ENCODE measurements around the gene EEF2K.
"Not testable (repeated sequence)": the region's sequence is repeated elsewhere in the genome, so short reads cannot be mapped to it uniquely, and the experiment has no call there.

EEF2K gene

DNA sequence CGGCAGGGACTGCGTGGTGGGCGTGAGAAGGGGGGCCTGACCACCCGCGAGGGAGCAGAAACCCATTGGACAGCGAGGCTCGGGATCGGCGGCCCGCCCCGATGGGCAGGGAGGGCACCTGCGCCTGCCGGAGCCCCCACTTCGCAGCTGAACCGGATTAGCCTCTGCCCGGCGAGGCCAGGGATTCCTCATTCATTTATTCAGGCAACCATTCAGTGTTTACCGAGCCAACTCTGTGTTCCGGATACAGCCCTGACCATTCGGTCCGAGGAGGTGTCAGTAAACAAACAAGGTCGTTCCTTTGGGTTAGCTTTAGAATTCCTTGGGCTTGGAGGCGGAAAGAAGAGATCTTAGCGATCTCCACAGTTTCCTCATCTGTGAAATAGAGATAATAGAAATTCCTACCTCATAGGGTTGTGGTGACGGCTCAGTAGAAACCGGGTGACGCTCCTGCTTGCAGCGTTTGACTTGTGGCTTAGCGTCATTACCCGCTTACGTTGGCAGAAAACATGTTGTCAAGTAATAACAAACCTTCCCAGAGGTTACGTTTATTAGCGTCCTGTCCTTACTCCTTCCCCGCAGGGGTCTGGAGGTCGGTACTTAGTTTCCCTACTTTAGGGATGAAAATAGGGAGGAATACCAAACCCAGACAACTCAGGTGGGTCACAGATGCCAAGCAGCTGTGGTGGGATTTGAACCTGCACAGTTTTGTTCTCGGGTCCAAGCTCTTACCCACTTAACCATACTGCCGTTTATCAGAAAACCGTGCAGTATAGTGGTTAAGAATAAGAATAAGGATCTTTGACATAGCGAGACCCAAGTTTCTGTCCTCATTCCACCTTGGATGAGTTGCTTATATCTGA, 92.0 kb downstream of the EEF2K start:
- DNase-seq: peak; percentile 96

DNA sequence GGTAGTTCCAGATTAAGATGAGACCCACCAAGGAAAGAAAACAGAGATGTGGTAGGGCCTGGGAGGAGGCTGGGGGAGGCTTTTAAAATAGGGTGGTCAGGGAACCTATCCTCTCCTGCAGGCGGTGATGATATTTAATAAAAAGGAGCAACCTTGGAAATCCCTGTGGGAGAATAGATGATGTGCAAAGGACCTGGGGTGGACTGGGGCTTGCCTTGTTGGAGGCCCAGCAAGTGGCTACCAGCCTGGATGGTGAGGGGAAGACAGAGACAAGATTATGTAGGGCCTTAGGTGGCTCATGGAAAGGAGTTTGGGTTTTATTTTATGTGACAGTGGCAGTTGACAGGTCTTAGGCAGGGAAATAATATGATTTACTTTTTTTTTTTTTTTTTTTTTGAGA, 93.0 kb downstream of the EEF2K start:
- no peak for DNase-seq

DNA sequence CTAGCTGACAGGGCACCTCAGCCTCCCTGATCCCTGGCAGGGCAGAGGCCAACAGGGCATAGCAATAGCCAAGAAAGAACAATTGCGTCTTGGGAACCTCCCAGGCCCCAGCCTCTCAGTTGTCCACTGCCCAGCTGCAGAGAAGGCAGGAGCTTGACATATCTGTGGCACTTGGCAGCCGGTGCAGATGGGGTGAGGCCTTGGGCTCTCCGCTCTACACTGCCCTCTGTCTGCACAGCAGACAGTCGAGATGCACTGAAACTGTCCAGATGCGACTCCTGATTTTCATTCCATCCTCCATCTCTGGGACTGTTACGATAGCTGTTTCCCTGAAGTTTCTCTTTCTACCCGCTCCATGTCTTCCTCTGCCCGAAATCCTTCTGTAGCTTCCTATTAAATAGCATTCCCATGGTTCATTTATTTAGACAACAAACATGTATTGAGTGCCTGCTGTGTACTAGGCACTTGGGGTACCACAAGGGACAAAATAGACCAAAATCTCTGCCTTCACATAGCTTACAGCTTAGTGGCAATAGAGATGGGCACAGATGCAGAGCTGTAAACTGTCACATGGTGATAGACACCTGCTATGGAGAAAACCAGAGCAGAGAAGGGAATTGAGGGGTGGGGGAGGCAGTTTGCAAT, 94.5 kb downstream of the EEF2K start:
- peak; percentile 85 for DNase-seq

DNA sequence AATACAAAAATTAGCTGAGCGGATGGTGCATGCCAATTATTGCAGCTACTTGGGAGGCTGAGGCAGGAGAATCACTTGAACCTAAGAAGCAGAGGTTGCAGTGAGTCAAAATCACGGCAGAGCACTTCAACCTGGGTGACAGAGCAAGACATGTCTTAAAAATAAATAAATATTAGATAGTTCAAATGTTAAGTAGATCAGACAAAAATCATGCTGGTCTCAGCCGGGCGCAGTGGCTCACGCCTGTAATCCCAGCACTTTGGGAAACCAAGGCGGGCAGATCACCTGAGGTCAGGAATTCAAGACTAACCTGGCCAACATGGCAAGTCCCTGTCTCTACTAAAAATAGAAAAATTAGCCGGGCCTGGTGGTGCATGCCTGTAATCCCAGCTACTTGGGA, 95.3 kb downstream of the EEF2K start:
- not testable (repeated sequence) for DNase-seq

DNA sequence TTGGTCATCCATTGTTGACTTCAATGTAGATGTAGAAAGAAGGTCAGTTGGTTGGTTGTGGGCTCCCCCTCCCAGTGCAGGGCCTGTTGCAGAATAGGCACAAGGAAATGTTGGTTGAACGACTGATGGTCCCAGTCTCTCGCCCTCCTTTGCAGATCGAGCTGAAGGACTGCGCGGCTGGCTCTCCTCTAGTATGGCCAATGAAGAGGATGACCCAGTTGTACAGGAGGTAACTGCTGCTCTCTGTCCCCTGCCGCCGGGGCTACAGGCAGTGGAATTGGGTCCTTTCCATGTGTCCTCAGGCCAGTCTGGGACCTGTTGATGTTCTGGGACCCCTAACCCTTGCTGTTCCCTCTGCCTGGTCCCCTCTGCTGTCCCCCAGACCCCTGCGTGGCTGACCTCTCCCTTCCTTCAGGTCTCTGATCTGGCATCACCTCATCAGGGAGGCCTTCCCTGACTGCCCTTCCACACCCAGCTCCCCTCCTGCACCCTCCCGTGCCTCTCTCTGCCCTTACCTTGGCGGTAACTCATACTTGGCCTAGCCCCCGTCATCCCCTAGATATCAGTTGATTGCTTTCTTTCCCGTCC, 96.8 kb downstream of the EEF2K start:
- DNase-seq: no peak

DNA sequence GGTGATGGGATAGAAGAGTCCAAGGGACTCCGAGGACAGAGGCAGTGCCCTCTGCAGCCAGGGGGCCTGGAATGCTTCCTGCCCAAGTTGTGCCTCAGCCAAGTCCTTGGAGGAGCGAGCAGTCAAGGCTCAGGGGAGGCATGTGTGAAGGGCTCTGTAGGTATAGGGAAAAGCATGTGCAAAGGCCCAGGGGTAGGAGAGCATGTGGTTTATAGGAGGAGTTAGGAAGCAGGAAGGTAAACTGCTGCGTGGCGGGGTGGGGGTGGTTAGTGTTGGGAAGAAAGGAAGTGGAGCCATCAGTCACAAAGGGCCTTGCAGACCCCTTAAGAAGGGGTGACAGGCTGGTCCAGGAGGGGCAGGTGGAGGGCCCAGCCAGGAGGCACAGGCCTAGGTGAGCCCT, 98.3 kb downstream of the EEF2K start:
- no peak for DNase-seq

DNA sequence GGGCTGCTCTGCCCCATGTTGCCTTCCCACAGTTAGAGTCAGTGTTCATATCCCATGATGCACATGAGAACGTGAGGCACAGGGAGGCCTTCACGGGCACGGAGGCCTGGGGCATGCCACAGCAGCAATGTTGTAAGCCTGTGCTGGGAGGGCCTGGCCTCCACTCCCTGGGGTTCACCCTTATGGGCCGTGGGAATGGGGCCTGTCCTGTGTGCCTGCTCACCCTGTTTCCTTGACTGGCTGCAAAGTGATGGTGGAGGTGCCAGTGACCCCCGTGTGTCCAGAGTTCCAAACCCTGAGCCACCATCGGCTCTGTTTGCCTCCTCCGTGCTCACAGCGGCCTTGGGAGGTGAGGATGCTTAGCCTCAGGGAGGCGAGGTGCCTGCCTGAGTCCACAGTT, 100.7 kb downstream of the EEF2K start:
- DNase-seq: no peak

DNA sequence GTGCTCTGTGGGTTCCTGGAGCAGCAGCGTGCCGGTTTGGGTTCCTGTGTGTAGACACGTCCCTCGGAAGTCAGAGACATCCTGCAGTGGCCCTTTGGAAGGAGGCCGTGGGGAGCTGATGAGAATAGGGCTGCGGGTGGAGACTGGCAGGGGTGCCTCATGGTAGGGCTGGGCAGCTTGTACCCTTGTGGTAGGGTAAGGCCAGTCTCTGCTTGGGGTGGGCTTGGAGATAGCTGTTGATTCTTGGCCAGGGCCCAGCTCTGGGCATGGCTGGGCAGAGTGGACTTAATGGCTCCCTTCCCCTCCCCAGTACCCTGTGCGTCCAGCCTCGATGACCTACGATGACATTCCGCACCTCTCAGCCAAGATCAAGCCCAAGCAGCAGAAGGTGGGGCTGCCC, 101.8 kb downstream of the EEF2K start:
- no peak for DNase-seq

DNA sequence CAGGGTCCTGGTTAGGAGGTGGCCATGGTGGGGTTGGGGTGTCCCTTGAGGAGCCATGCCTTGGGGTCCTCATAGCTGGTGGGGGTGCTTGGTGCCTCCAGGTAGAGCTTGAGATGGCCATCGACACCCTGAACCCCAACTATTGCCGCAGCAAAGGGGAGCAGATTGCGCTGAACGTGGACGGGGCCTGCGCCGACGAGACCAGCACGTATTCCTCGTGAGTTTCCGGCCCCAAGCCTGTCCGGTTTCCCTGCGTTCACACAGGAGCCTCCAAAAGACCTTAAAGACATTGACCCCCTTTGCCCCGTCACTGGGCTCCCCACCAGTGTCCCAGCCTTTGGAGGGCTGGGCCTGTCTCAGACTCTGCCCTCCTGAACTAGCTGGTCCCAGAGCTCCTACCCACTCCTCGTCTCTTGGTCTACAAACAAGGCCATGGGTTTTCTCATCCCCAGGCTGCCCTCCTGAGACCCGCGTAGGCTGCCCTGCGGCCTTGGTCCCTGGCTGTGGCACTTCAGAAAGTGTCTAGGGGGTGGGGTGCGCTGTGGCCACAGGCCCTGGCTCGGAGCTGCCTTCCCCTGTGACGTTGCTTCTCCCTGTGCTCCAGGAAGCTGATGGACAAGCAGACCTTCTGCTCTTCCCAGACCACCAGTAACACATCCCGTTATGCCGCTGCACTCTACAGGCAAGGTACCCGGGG, 102.9 kb downstream of the EEF2K start:
- no peak for DNase-seq

DNA sequence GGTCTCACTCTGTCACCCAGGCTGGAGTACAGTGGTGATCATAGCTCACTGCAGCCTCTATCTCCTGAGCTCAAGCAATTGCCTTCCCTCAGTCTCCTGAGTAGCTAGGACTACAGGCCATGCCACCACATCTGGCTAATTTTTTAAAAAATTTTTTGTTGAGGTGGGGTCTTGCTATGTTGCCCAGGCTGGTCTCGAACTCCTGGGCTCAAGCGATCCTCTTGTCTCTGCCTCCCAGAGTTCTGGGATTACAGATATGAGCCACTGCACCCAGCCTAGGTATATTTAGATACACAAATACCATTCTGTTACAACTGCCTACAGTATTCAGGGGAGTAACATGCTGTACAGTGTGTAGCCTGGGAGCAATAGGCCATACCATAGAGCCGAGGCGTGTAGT, 105.4 kb downstream of the EEF2K start:
- no peak for DNase-seq

DNA sequence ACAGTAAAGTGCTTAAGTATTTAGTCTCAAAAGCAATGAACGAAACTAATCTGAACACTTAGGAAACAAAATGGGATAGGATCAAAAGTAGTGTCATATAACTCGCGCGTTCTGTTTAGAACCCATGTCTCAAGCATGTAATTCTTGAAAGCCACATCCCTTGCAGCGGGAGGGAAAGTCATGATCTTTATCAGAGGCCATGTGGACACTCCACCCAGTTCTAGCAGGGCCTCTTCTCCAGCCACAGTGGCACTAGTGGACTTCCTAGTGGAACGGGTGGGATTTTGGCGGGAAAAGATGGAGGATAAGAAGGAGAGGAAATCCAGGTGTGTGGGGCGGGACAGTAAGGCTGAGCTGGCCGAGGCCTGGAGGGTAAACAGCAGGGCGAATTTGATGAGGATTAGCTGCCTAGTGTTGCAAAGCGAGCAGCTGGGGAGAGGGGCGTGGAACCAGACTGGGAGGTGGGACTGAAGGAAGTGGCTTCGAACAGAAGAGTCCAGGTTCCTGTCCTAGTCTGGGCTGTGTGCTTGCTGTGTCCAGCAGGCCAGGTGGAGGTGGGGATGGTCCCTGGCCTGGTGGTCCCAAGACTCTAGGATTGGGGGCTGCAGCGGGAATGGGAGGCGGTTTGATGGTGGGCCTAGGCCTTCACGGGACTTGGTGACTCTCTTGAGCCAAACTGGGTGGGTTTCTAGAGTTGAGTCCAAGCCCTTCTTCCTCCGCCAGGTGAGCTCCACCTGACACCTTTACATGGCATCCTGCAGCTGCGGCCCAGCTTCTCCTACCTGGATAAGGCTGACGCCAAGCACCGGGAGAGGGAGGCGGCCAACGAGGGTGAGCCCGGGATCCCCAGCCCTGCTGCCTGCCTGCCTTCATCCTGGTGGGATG, 107.1 kb downstream of the EEF2K start:
- DNase-seq: peak; percentile 27

DNA sequence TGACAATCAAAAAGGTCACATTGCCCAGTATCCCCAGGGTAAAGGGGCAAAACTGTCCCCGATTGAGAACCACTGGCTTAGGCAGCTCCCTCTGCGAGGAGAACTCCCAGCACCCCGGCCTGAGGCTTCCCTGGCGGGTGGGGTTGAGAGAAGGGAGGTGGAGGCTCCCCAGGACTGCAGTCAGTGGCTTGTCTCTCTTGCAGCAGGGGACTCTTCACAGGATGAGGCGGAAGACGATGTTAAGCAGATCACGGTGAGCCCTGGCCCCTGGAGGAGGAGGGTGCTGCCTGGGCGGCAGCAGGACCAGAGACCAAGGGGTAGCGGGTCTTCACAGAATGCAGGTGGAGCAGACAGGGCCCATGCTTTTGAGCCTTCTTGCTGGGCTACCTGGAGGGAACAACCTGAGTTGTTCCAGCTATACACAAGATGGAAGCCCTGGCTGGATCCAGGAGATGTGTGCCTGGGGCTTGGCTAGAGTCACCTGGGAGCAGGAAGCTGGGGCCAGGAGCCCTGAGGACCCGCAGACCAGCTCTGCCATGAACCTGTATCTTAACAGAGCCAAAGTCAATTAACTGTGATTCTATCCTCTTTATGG, 107.9 kb downstream of the EEF2K start:
- no peak for DNase-seq

DNA sequence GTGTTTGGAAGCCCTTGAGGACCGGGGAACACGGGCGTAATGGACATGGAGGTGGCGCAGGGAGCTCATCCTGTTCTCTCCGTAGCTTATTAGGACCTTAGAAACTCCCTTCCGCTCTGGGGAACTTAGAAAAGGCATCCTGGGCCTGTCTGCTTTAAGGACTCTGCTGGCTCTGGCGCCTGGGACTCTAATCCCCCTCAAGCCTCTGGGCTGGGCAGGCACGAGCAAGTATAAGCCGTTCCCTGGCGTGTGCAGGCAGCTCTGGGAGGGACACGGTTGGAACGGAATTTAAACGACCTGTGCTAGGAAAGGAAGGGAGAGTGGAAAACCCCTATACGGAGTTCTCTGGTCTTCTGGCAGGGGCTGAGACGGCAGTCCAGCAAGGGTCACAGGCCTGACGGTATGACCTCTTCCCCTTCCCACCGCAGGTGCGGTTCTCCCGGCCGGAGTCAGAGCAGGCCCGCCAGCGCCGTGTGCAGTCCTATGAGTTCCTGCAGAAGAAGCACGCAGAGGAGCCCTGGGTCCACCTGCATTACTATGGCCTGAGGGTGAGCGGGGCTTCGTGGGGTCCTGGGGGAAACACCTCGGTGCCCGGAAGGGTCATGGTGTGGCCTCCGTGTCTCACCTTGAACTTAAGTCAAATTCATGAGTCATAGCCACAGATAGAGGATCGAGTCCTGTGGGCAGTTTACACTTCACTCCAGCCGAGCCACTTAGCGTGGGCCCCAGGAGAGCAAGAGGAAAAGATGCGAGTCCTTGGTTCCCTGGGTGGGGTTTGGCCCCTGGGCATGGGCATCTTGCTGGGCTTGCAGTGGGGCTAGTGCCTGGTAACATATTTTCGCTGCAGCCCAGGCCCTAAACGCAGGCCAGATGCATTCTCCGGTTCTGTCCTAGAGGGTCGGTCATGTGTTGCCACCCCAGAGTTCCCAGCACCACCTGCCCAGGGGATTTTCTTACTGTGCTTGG, 108.9 kb downstream of the EEF2K start:
- no peak for DNase-seq

DNA sequence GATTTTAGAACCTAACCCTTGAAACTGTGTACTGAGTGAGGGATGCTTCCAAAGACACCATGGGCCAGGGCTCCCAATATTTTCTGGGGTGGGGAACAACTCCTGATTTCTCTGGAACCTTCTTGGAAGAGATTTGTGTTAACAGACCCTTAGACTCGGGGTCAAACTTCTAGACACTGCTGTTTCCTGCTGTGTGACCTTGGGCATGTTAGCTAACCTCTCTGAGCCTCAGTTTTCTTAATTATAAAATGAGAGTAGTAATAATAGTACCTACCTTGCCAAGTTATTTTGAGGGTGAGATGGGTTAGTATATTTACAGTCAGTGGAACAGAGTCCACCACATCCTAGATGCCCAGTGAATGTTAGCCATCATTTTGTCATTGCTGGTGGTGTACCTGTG, 109.9 kb downstream of the EEF2K start:
- DNase-seq: no peak

DNA sequence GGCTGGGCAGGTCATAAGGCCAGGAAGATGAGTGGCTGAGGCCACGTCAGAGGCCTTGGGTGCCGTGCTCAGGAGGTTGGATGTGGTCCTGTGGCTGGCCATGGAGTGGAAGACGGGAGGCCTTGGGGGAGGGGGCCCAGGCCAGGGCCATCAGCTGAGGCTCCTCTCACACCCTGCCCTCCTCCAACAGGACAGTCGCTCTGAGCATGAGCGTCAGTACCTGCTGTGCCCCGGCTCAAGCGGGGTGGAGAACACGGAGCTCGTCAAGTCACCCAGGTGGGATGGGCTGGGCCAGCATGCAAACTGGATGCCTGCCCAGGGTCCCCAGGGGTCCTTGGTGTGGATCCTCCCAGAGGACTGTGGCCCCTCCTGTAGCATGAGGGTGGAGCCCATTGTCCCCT, 110.3 kb downstream of the EEF2K start:
- no peak for DNase-seq

DNA sequence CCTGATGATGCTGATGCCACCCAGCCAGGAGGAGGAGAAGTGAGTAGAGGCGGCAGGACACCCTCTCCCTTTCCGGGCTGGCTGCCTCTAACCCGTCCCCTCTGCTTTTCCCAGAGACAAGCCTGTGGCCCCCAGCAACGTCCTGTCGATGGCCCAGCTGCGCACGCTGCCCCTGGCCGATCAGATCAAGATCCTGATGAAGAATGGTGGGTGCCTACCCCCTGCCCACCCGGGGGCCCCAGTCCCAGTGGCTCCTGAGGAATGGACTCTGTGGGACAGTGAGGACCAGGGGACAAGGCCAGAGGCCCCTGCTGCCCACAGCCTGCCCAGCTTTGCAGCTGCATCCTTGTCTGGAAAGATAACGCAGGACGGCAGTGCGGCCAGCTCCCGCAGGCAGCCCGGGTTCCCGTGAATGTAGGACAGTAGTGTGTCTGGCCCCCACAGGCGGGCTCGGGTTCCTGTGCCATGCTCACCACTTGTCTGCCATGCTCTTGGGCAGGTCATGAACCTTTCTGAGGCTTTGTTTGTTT, 111.0 kb downstream of the EEF2K start:
- no peak for DNase-seq

DNA sequence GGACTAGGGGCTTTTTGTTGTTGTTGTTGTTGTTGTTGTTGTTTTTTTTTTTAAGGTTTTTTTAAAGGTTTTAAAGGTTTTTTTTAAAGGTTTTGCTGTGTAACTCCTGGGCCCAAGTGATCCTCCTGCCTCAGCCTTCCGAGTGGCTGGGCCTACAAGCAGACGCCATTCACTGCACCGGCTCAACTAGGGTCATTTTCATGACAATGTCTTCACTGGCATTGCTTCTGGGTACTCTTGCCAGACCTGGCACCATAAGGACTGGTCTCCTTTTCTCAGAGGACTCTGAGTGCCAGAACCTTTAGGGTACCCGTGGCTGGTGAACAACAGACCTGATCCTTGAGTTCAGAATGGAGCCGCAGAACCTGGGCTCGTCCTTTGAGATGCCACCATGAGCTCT, 111.5 kb downstream of the EEF2K start:
- no peak for DNase-seq

DNA sequence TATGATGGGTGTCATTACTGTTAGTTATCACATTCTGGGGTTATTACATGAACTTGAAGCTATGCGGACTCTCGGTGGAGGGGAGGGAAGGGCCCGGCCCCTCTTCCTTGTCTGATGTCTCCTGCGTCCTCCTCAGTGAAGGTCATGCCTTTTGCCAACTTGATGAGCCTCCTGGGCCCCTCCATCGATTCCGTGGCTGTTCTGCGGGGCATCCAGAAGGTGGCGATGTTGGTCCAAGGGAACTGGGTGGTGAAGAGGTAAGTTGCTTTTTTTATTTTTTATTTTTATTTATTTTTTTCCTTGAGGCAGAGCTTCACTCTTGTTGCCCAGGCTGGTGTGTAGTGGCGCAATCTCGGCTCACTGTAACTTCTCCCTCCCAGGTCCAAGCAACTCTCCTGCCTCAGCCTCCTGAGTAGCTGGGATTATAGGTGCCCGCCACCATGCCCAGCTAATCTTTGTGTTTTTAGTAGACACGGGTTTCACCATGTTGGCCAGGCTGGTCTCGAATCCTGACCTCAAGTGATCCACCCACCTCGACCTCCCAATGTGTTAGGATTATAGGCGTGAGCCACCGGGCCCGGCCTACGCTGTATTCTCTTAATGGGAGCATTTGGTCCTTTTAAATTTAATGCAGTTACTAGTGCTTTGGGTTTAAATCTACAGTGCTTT, 112.7 kb downstream of the EEF2K start:
- DNase-seq: peak; percentile 75

DNA sequence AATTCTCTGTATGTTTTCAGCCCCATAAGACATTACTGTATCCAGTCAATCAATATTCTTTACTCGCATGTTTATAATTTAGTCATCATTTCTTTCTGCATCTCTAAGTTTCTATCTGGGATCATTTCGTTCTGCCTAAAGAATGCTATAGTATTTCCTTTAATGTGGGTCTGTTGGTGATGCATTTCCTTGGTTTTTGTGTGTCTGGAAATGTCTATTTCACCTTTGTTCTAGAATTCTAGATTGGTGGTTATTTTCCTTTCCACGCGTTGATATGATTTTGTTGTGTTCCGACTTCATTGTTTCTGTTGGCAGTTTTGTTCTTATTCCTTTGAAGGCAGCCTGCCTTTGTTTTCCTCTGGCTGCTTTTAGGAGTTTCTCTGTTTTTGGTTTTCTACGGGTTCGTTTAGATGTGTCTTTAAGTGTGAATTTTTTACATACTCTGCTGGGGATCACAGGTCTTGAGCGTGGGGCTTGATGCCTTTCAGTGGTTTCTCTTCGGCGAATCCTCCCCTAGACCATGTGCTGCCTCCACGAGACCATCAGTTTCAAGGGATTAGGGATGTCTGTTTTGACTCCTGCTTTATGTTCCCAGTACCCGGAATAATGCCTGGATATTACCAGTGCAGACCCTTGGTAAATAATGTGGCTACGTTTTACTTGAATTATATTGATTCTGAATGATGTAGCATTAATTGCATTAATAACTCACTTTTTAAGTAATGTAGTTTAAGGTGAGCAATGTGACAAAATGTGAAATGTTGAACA, 114.7 kb downstream of the EEF2K start:
- no peak for DNase-seq

Measured in hematopoietic multipotent progenitor cell treated with erythropoietin and hydrocortisone succinate and interleukin-3 and kit ligand, for 4 days (in vitro differentiated cells).